ENCODE measurements around the gene ANKRD53. TPM values are rescaled to one million over a fixed set of nuclear protein-coding genes. Genes with fewer than 3 reads are reported as not detected.

The ANKRD53 gene
- total and polyA plus RNA-seq, 10 donors, result 0.22 to 1.7 (median 0.80) TPM; not detected in 2

- H3K9me3 ChIP-seq, result no peaks in the 10 kb centered on the region
- peaks cover 7 to 28% (median 20%) of the 10 kb centered on the region in 6 donors for H3K4me1 ChIP-seq
- no peak overlapping the region for H3K27ac ChIP-seq
- TF ChIP-seq POLR2AphosphoS5 (IDR thresholded peaks at IDR 0.05) (no peak), POLR2A (IDR thresholded peaks at IDR 0.05) (no peak), CTCF (IDR thresholded peaks at IDR 0.05 in 8 of 11, conservative IDR thresholded peaks at IDR 0.05 in 3 of 11) (no peak)
- DNase-seq, result peak; percentile 25
- 85 to 92% (median 89%) methylated on average over 2 of the region's 2 CpGs for WGBS, 5 donors
- no peak overlapping the region for H3K4me3 ChIP-seq
- H3K36me3 ChIP-seq, result no peaks in the 10 kb centered on the region
- intact Hi-C loops (cut with DNase I; ENCODE audit: low total_unique reads), result no loop called here
- H3K27me3 ChIP-seq (replicated peaks in 1 of 7), result peaks cover 0 to 9% (median 0%) of the 10 kb centered on the region in 7 donors
Measured at GRCh38 chr2:70975237-70975636, 3.2 kb upstream of the ANKRD53 start.

- TF ChIP-seq POLR2AphosphoS5 (IDR thresholded peaks at IDR 0.05), result peak in 1 of 3 donors; percentile 34
- TF ChIP-seq CTCF (IDR thresholded peaks at IDR 0.05 in 8 of 11, conservative IDR thresholded peaks at IDR 0.05 in 3 of 11), result peak in 4 of 11 experiments; percentile 6 to 46 (median 20)
- no peak for TF ChIP-seq POLR2A (IDR thresholded peaks at IDR 0.05)
- Histone ChIP-seq H3K4me3 (peak overlapping the region; percentile 48 to 77 (median 55)), H3K4me1 (peaks cover 7 to 28% (median 20%) of the 10 kb centered on the region in 6 donors), H3K27me3 (replicated peaks in 1 of 7) (peaks cover 0 to 9% (median 0%) of the 10 kb centered on the region in 7 donors), H3K27ac (peak overlapping the region in 7 of 8 donors; percentile 85 to 95 (median 88)), H3K9me3 (no peaks in the 10 kb centered on the region), H3K36me3 (peaks cover 0 to 8% (median 0%) of the 10 kb centered on the region in 6 donors)
- DNase-seq, result peak; percentile 79
- intact Hi-C loops (cut with DNase I; ENCODE audit: low total_unique reads), result no loop called here
- 22 to 31% (median 26%) methylated on average over 14 of the region's 14 CpGs for WGBS, 5 donors
Measured at GRCh38 chr2:70977605-70978205, 725 bp upstream of the ANKRD53 start.

GRCh38 chr2:70979180-70979488 is 704 bp downstream of the ANKRD53 start:
- H3K27me3 ChIP-seq (replicated peaks in 1 of 7), result peaks cover 0 to 9% (median 0%) of the 10 kb centered on the region in 7 donors
- WGBS, 5 donors, result 35 to 49% (median 39%) methylated on average over 18 to 19 of the region's 19 CpGs
- H3K36me3 ChIP-seq, result peaks cover 0 to 8% (median 0%) of the 10 kb centered on the region in 6 donors
- TF ChIP-seq POLR2AphosphoS5 (IDR thresholded peaks at IDR 0.05) (no peak), POLR2A (IDR thresholded peaks at IDR 0.05) (no peak), CTCF (IDR thresholded peaks at IDR 0.05 in 8 of 11, conservative IDR thresholded peaks at IDR 0.05 in 3 of 11) (no peak)
- H3K4me3 ChIP-seq, result peak overlapping the region; percentile 38 to 77 (median 52)
- no peak for DNase-seq
- peak overlapping the region in 7 of 8 donors; percentile 38 to 91 (median 55) for H3K27ac ChIP-seq
- H3K4me1 ChIP-seq, result peaks cover 7 to 30% (median 20%) of the 10 kb centered on the region in 6 donors
- intact Hi-C loops (cut with DNase I; ENCODE audit: low total_unique reads), result no loop called here
- H3K9me3 ChIP-seq, result no peaks in the 10 kb centered on the region

GRCh38 chr2:70979626-70980025 is 1.2 kb downstream of the ANKRD53 start:
- H3K27ac ChIP-seq, result peak overlapping the region in 2 of 8 donors; percentile 55 to 91

More at GRCh38 chr2:70979626-70980025, 1.2 kb downstream of the ANKRD53 start:
- Histone ChIP-seq H3K36me3 (peaks cover 0 to 8% (median 0%) of the 10 kb centered on the region in 6 donors), H3K9me3 (no peaks in the 10 kb centered on the region), H3K4me1 (peaks cover 11 to 35% (median 24%) of the 10 kb centered on the region in 6 donors), H3K4me3 (no peak overlapping the region), H3K27me3 (replicated peaks in 1 of 7) (peaks cover 0 to 9% (median 0%) of the 10 kb centered on the region in 7 donors)
- 94 to 96% (median 95%) methylated on average over 9 of the region's 9 CpGs for WGBS, 5 donors
- intact Hi-C loops (cut with DNase I; ENCODE audit: low total_unique reads), result no loop called here
- no peak for TF ChIP-seq POLR2AphosphoS5 (IDR thresholded peaks at IDR 0.05)
- TF ChIP-seq CTCF (IDR thresholded peaks at IDR 0.05 in 8 of 11, conservative IDR thresholded peaks at IDR 0.05 in 3 of 11), result no peak
- peak; percentile 72 for DNase-seq
